RPMI7951 (cell line): ENCODE results near the gene MED26. TPM values are rescaled to one million over a fixed set of nuclear protein-coding genes. Genes with fewer than 3 reads are reported as not detected.
"Not testable (repeated sequence)": the region's sequence is repeated elsewhere in the genome, so short reads cannot be mapped to it uniquely, and the experiment has no call there.

ENCODE experiments used
- DNase-seq: peaks from one replicate; pipeline ENCODE4 v3.0.0-alpha.2; 2012; ENCODE audit warnings: low read depth
- total RNA-seq: library from RNA; depleted of rRNA; stranded (reverse); fragments of >200 nt; shearing (Covaris generic); gene quantifications from 2 replicates; pipeline ENCODE4 v1.2.3, GENCODE V29; 2014

Gene MED26
- total RNA-seq, 1 experiment from 2014 or later = 3.4 TPM

GRCh38 chr19:16651421-16652188, 23.6 kb upstream of the MED26 start:
- DNase-seq = not testable (repeated sequence)

- no peak for DNase-seq
Observed at GRCh38 chr19:16650821-16651220, 22.8 kb upstream of the MED26 start.

DNA sequence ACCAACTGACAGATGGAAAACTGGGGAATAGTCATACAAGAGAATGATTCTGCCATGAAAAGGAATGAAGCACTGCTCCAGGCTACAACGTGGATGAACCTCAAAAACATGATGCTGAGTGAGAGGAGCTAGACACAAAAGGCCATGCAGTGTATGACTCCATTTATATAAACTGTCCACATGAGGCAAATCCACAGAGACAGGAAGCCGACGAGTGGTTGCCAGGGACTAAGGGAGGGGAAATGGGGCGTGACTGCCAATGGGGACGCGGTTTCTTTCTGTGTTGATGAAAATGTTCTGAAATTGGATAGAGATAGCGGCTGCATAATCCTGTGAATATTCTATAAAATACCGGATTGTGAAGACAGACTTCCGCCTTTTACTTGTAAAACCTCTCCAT, 21.7 kb upstream of the MED26 start:
- peak; percentile 32 for DNase-seq

- peak; percentile 42 for DNase-seq
Observed at GRCh38 chr19:16645140-16645539, 17.1 kb upstream of the MED26 start.

GRCh38 chr19:16641695-16642094, 13.7 kb upstream of the MED26 start:
- no peak for DNase-seq

- DNase-seq = no peak
Observed at GRCh38 chr19:16640951-16641350, 12.9 kb upstream of the MED26 start.

- no peak for DNase-seq
Observed at GRCh38 chr19:16638666-16639065, 10.7 kb upstream of the MED26 start.

GRCh38 chr19:16637535-16637934, 9.5 kb upstream of the MED26 start:
- peak; percentile 54 for DNase-seq

DNA sequence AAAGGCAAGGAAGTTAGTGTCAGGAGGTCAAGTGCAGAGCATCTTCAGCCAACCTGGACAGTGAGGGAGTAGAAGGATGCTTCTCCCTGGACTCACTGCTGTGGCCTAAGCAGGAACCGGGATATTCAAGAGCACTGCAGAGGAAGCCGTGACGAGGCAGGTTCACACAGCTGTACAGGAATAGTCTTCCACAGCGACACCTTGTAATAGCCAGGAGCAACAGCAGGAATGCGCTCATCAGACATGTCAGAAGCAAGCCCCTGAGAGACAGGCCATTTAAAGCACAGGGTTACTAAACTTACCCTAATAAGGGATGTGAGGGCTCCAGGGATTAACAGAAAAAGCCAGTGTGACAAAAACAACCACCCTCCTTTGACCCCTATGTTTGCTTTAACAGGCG, 3.5 kb upstream of the MED26 start:
- DNase-seq = no peak

DNA sequence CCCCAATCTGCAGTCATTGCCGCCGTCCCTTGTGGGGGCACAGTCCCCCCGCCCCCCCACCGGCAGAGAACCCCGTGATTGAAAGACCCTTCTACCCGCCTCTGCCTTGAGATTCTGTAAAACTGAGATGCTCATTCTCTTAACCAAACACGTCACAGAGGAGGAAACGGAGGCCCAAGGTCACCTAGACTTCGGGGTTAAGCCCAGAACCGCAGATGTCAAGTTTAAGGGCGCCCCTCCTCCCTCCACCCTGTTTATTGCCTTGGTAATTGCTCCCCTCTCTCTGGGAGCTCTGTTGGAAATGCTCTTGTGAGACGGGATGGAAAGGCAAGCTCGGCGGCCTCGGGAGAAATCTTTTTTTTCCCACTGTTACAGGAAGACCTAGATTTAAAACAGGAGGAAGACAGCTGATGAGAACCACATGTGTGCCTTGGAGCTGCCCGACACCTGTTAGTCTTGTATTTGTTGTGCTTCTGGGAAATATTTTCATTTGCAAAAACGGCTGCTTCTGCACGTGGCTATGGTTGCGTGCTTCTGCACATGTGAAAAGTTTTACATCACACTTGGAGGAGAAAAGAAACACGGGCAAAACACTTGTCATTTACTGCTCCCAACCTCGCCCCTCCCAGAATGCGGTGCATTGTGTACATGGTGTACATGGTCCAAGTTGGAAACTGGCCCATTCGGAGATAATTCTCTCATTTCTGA, 1.1 kb upstream of the MED26 start:
- peak; percentile 69 for DNase-seq

DNA sequence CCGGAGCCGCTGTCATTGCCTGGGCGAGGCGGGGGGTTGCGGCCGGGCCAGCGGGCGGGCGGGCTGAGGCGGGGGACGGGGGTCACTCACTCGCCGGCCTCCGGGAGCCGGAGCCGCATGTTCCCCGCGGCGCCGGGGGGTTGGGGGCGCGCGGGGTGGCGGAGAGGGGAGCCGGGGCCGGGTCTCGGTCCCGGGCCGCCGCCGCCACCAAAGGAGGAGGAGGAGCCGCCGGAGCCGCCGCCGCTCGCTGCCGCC, 149 bp downstream of the MED26 start:
- no peak for DNase-seq

DNA sequence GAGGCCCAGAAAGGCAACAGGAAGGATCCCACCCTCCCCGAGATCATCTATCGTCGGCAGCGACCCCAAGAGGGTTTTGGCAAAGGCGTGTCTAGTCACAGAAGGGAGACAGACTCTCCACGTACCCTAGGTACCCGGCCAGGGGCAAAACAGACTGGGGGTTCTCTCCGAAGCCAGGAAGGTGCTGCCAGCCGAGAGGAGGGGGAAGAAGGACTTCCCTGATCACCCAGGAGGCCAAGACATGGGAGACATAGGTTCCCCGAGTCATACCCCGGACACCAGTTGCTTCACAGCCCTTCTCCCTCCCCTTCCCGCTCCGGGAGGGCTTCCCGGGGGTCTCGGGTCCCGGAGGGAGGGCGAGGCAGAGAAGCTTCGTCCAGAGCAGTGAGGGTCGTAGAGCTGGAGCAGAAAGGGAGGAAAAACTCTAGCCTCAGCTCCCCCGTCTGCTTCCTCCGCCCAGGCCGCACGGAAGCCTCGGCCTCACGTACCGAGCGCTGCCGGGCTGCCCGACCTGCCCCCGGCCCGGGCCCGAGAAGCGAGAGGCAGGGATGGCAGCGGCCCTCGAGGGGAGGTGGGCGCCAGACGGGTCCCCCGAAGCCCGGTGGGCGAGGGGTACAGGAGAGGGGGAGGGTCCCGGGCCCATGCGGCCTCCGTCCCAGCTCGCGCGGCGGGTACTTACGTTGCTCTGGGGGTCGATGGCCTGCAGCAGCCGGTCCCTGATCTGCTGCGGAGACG, 644 bp downstream of the MED26 start:
- DNase-seq = no peak

DNA sequence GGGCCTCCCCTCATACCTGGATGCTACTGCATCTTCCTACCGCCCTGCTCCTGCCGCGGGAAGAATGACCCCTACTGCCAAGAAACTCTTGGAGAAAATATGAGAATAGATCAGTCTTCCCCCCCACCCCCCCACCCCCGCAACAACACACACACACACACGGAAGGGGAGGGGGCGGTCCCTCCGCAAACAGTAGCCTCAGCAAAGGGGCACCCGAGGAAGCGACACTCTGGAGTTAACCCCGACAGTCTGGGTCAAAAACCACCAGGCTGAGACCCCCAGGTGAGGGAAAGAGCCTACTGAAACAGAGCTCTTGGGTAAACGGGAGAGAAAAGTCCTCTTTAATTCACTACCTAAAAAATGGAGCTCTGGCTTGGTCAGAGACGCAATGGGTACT, 1.2 kb downstream of the MED26 start:
- DNase-seq = no peak

- no peak for DNase-seq
Observed at GRCh38 chr19:16625163-16625958, 2.6 kb downstream of the MED26 start.

DNA sequence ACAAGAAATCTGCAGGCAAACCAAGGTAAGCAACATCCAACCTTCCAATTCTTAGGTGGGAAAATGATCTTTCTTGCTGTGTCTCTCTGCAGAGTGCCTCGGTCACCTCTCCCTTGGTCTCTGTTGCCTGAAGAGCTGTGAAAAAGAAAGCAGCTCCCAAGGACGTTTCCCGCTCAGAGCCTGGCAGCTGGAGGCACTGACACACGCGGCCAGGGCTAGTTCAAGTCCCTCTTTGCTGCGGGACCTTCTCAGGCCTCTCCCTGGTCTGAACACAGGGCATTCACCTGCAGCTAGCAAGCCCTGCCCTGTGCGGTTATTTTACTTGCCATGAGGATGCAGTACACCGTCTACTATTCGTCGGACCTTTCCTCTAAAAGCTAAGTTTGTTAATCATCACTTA, 3.8 kb downstream of the MED26 start:
- DNase-seq = no peak

DNA sequence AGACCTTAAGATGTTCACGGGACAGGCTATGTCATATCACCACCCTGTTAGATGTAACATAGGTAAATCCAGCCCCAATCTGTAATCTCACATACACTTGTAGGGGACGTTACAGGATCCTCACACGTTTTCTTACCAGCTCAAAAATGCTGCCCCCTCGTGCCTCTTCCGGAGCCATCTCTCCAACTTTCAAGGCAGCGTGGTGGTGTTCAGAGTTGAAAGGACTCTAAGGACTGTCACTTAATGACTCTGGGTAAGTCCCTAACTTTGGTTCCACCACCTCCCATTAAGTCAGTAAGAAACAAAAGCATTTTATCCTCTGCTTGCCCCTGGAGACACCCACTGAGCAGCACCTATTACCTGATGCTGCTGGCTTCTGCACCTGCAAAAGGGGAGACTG, 4.4 kb downstream of the MED26 start:
- no peak for DNase-seq

DNA sequence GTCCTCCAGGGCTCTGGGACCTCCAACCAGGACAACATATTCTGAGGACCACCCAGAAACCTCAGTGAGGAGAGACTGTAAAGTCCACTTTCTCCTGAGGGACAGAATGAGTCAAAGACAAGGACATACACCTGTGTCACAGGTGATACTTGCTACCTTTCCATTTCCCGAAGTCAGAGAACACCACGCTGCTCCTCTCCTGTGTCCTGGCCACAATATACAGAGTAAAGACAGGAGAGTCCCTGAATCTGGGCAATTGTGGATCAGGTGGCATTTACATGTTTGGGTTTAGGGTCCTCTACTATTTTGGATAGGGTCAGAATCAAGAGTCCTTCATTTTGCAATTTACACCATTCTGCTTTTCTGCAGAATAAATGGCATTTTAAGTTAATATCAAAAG, 4.9 kb downstream of the MED26 start:
- no peak for DNase-seq

DNA sequence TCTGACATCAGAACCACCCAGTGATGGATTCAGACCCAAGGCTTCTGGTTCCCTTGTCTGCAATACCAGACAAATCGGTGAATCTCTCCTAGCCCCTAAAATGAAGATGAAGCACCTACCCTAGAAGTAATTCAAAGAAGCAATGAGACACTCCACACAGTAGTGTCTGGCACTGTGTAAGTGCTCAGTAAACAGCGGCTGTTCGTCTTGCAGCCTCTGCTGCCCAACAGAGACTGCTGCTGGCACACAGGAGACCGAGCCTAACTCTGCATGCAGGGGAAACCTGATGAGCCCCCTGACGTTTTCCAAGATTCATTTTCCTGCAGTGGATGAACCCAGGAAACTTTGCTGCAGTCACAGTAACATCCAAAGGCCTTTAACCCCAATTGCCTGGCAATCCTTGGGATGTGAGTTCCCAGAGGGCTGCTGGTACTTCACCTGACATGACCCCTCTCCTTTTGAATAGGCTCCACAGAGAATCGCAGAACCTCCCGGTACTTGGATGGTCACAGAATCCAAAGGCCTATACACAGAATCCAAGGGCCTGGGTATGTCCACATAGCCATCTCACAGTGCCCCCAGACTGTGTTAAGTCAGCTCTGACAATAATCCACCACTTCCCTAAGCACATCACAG, 6.7 kb downstream of the MED26 start:
- DNase-seq = no peak

DNA sequence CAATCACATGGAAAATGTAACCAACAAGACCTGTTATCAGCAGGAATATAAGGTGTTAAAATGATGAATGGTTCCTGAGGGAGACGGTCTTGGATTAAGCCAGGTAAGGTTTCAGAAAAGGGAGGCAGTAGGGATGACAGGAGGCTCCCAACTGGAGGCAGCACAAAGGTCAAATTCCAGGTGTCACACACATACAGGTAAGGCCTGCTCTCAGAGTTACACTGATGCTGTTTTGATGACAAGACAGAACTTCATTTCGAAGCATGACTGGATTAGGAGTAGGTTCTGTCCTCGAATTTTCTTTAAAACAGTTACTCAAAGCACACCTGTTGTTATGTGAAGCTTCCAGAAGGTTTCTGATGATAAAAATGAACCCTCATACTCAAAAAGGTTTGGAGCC, 7.4 kb downstream of the MED26 start:
- no peak for DNase-seq

GRCh38 chr19:16620018-16620417, 8.0 kb downstream of the MED26 start:
- DNase-seq = no peak

DNA sequence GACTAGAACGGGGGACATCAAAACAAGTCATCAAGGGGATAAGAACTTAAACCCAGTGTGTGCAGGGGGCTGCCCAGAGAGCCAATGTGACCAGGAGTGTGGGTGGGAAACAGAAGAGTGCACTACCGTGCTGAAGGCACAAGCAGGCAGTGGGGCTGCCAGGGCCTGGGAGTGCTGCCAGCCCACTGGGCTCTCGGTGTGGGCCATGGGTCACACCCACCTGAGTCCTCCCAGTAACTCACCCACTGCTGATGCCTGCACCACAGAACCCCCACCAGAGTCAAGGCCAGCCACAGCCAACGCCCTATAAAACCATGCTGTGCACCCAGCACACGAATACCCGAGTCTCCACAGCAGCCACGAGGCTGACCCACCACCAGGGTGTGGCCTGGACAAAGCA, 8.5 kb downstream of the MED26 start:
- no peak for DNase-seq

GRCh38 chr19:16618248-16618647, 9.8 kb downstream of the MED26 start:
- DNase-seq = no peak
